IPS-15b (cell line): ENCODE data around the gene USB1.

Source experiments
- H3K27me3 ChIP-seq: one replicate; pipeline ENCODE4 v1.6.1; 2013; ENCODE audit warnings: low read length; ENCODE audit not compliant: control insufficient read depth, insufficient read depth
- H3K36me3 ChIP-seq: one replicate; pipeline ENCODE4 v1.6.1; 2013; ENCODE audit warnings: low read length; ENCODE audit not compliant: control insufficient read depth, insufficient read depth
- H3K4me1 ChIP-seq: one replicate; pipeline ENCODE4 v1.6.1; 2013; ENCODE audit warnings: mild to moderate bottlenecking, low read length; ENCODE audit not compliant: control insufficient read depth, insufficient read depth
- H3K4me3 ChIP-seq: one replicate; pipeline ENCODE4 v1.5.1; 2013; ENCODE audit warnings: low read depth, low read length
- H3K9ac ChIP-seq: one replicate; pipeline ENCODE4 v1.6.1; 2013; ENCODE audit warnings: low read depth, mild to moderate bottlenecking, low read length
- H3K9me3 ChIP-seq: one replicate; pipeline ENCODE4 v1.6.1; 2013; ENCODE audit warnings: mild to moderate bottlenecking, low read length; ENCODE audit not compliant: control insufficient read depth, insufficient read depth

Gene USB1

GRCh38 chr16:58051821-58052603 lies 50.8 kb downstream of the USB1 start:
- Histone ChIP-seq H3K4me3 (no peak overlapping the region), H3K9me3 (no peaks in the 10 kb centered on the region), H3K9ac (no peak overlapping the region), H3K36me3 (no peaks in the 10 kb centered on the region), H3K27me3 (no peaks in the 10 kb centered on the region), H3K4me1 (peaks cover 2% of the 10 kb centered on the region)

- Histone ChIP-seq H3K27me3 (no peaks in the 10 kb centered on the region), H3K4me1 (no peaks in the 10 kb centered on the region), H3K36me3 (no peaks in the 10 kb centered on the region), H3K9ac (no peak overlapping the region), H3K9me3 (no peaks in the 10 kb centered on the region), H3K4me3 (no peak overlapping the region)
Measured at GRCh38 chr16:58053682-58054005, 52.4 kb downstream of the USB1 start.

GRCh38 chr16:58054289-58054688 lies 53.1 kb downstream of the USB1 start:
- Histone ChIP-seq H3K4me3 (no peak overlapping the region), H3K9ac (no peak overlapping the region), H3K27me3 (no peaks in the 10 kb centered on the region), H3K4me1 (no peaks in the 10 kb centered on the region), H3K36me3 (no peaks in the 10 kb centered on the region), H3K9me3 (no peaks in the 10 kb centered on the region)

GRCh38 chr16:58056580-58056979 lies 55.4 kb downstream of the USB1 start:
- no peaks in the 10 kb centered on the region for H3K27me3 ChIP-seq

GRCh38 chr16:58057121-58057520 lies 55.9 kb downstream of the USB1 start:
- no peak overlapping the region for H3K4me3 ChIP-seq
- H3K27me3 ChIP-seq, result no peaks in the 10 kb centered on the region
- H3K9me3 ChIP-seq, result no peaks in the 10 kb centered on the region
- H3K4me1 ChIP-seq, result no peaks in the 10 kb centered on the region
- H3K9ac ChIP-seq, result no peak overlapping the region
- no peaks in the 10 kb centered on the region for H3K36me3 ChIP-seq

More at GRCh38 chr16:58056580-58056979, 55.4 kb downstream of the USB1 start:
- no peaks in the 10 kb centered on the region for H3K4me1 ChIP-seq
- no peaks in the 10 kb centered on the region for H3K36me3 ChIP-seq
- no peak overlapping the region for H3K4me3 ChIP-seq
- no peak overlapping the region for H3K9ac ChIP-seq
- H3K9me3 ChIP-seq, result no peaks in the 10 kb centered on the region

- no peaks in the 10 kb centered on the region for H3K27me3 ChIP-seq
- H3K4me3 ChIP-seq, result no peak overlapping the region
- no peaks in the 10 kb centered on the region for H3K9me3 ChIP-seq
- H3K4me1 ChIP-seq, result no peaks in the 10 kb centered on the region
- no peaks in the 10 kb centered on the region for H3K36me3 ChIP-seq
- H3K9ac ChIP-seq, result no peak overlapping the region
Measured at GRCh38 chr16:58057784-58058183, 56.6 kb downstream of the USB1 start.

GRCh38 chr16:58062821-58063220 lies 61.6 kb downstream of the USB1 start:
- no peak overlapping the region for H3K9ac ChIP-seq
- H3K9me3 ChIP-seq, result no peaks in the 10 kb centered on the region
- no peaks in the 10 kb centered on the region for H3K4me1 ChIP-seq
- H3K36me3 ChIP-seq, result no peaks in the 10 kb centered on the region
- H3K27me3 ChIP-seq, result no peaks in the 10 kb centered on the region
- no peak overlapping the region for H3K4me3 ChIP-seq

GRCh38 chr16:58063377-58064076 lies 62.3 kb downstream of the USB1 start:
- H3K9ac ChIP-seq, result no peak overlapping the region
- no peaks in the 10 kb centered on the region for H3K36me3 ChIP-seq
- no peaks in the 10 kb centered on the region for H3K27me3 ChIP-seq
- H3K4me1 ChIP-seq, result no peaks in the 10 kb centered on the region
- H3K9me3 ChIP-seq, result no peaks in the 10 kb centered on the region
- no peak overlapping the region for H3K4me3 ChIP-seq

GRCh38 chr16:58070585-58070984 lies 69.4 kb downstream of the USB1 start:
- H3K36me3 ChIP-seq, result no peaks in the 10 kb centered on the region
- H3K4me1 ChIP-seq, result no peaks in the 10 kb centered on the region
- no peak overlapping the region for H3K9ac ChIP-seq
- no peaks in the 10 kb centered on the region for H3K9me3 ChIP-seq
- H3K4me3 ChIP-seq, result no peak overlapping the region
- no peaks in the 10 kb centered on the region for H3K27me3 ChIP-seq
